Measurements from ENCODE around the gene RAPGEF4.

GRCh38 chr2:172822585-172822984, 86.9 kb downstream of the RAPGEF4 start:
- peak in 1 of 6 experiments; percentile 8 for TF ChIP-seq CTCF (IDR thresholded peaks at IDR 0.05)
- no peak for TF ChIP-seq POLR2AphosphoS5 (IDR thresholded peaks at IDR 0.05)
